Activated naive CD4-positive, alpha-beta T cell treated with Interleukin-2 at 50 U/mL for 16 hours (primary cell): ENCODE measurements around the gene RTN4R.
"Not testable (repeated sequence)": the region's sequence is repeated elsewhere in the genome, so short reads cannot be mapped to it uniquely, and the experiment has no call there.

Source experiments
- DNase-seq: peaks from one replicate; pipeline ENCODE4 v3.0.0-alpha.2; 2020

The RTN4R gene

GRCh38 chr22:20285473-20286311 lies 17.6 kb upstream of the RTN4R start:
- peak; percentile 84 for DNase-seq

- no peak for DNase-seq
Observed at GRCh38 chr22:20284471-20285086, 16.5 kb upstream of the RTN4R start.

GRCh38 chr22:20283674-20284066 lies 15.6 kb upstream of the RTN4R start:
- no peak for DNase-seq

- DNase-seq, result no peak
Observed at GRCh38 chr22:20282901-20283673, 15.0 kb upstream of the RTN4R start.

- DNase-seq, result no peak
Observed at GRCh38 chr22:20281891-20282290, 13.8 kb upstream of the RTN4R start.

- DNase-seq, result not testable (repeated sequence)
Observed at GRCh38 chr22:20281473-20281872, 13.4 kb upstream of the RTN4R start.

GRCh38 chr22:20280866-20281265 lies 12.7 kb upstream of the RTN4R start:
- DNase-seq, result no peak

- not testable (repeated sequence) for DNase-seq
Observed at GRCh38 chr22:20280163-20280562, 12.0 kb upstream of the RTN4R start.

- DNase-seq, result no peak
Observed at GRCh38 chr22:20279662-20280134, 11.6 kb upstream of the RTN4R start.

- DNase-seq, result not testable (repeated sequence)
Observed at GRCh38 chr22:20278726-20279490, 10.8 kb upstream of the RTN4R start.

GRCh38 chr22:20277936-20278635 lies 10.0 kb upstream of the RTN4R start:
- DNase-seq, result not testable (repeated sequence)

- DNase-seq, result no peak
Observed at GRCh38 chr22:20276468-20276867, 8.3 kb upstream of the RTN4R start.

GRCh38 chr22:20275836-20276235 lies 7.7 kb upstream of the RTN4R start:
- no peak for DNase-seq

GRCh38 chr22:20275325-20275724 lies 7.2 kb upstream of the RTN4R start:
- not testable (repeated sequence) for DNase-seq

- DNase-seq, result not testable (repeated sequence)
Observed at GRCh38 chr22:20274374-20274773, 6.3 kb upstream of the RTN4R start.

- no peak for DNase-seq
Observed at GRCh38 chr22:20273758-20274181, 5.7 kb upstream of the RTN4R start.

GRCh38 chr22:20272700-20273099 lies 4.6 kb upstream of the RTN4R start:
- DNase-seq, result no peak

GRCh38 chr22:20272174-20272573 lies 4.1 kb upstream of the RTN4R start:
- DNase-seq, result no peak

- DNase-seq, result no peak
Observed at GRCh38 chr22:20271114-20271994, 3.2 kb upstream of the RTN4R start.

GRCh38 chr22:20270190-20271113 lies 2.3 kb upstream of the RTN4R start:
- DNase-seq, result not testable (repeated sequence)
